Natural killer cell (primary cell): Measurements from ENCODE around the gene ZBTB7B. TPM values are rescaled to one million over a fixed set of nuclear protein-coding genes. Genes with fewer than 3 reads are reported as not detected.

ENCODE experiments used
- ATAC-seq, 3 donors: fragments of 150-1000 bp in 2 of 3; fragments of 200-7000 bp in 1 of 3; cut with Tn5 transposase; 1 replicate in 1 of 3; 2 replicates in 2 of 3; pipeline ENCODE4 v1.10.0; 2021; ENCODE audit warnings: mild to moderate bottlenecking in 2 of 3, moderate library complexity in 2 of 3
- DNase-seq, 2 donors: peaks; one replicate each; pipeline versions ENCODE4 v3.0.0 to v3.0.0-alpha.2; 2013 to 2021; ENCODE audit warnings: mixed read lengths in 1 of 2
- H3K27ac ChIP-seq: one replicate; pipeline ENCODE4 v1.5.1; 2013; ENCODE audit warnings: mild to moderate bottlenecking, low read length
- H3K27me3 ChIP-seq: one replicate; pipeline ENCODE4 v1.6.1; 2013; ENCODE audit warnings: low read length; ENCODE audit not compliant: control insufficient read depth, insufficient read depth
- H3K36me3 ChIP-seq: one replicate; pipeline ENCODE4 v1.6.1; 2013; ENCODE audit warnings: low read length; ENCODE audit not compliant: control insufficient read depth, insufficient read depth
- H3K4me1 ChIP-seq: one replicate; pipeline ENCODE4 v1.6.1; 2013; ENCODE audit warnings: low read length; ENCODE audit not compliant: control insufficient read depth, insufficient read depth
- H3K4me3 ChIP-seq: one replicate; pipeline ENCODE4 v1.5.1; 2013; ENCODE audit warnings: low read length
- H3K9me3 ChIP-seq: one replicate; pipeline ENCODE4 v1.6.1; 2013; ENCODE audit warnings: low read length; ENCODE audit not compliant: control insufficient read depth, insufficient read depth
- H3K27ac Mint-ChIP-seq, 2 donors: one replicate each; pipeline ENCODE4 v1.8.0; 2022; ENCODE audit warnings: mild to moderate bottlenecking in 2 of 2, mixed read lengths in 2 of 2, moderate library complexity in 1 of 2
- H3K27me3 Mint-ChIP-seq, 2 donors: one replicate each; pipeline ENCODE4 v1.8.0; 2022; ENCODE audit warnings: low read depth in 2 of 2, mixed read lengths in 2 of 2
- H3K36me3 Mint-ChIP-seq: one replicate; pipeline ENCODE4 v1.8.0; 2022; ENCODE audit warnings: mixed read lengths
- H3K4me1 Mint-ChIP-seq, 2 donors: one replicate each; pipeline ENCODE4 v1.8.0; 2022; ENCODE audit warnings: mixed read lengths in 2 of 2
- H3K4me3 Mint-ChIP-seq: one replicate; pipeline ENCODE4 v1.8.0; 2022; ENCODE audit warnings: mild to moderate bottlenecking, moderate library complexity, mixed read lengths
- H3K9me3 Mint-ChIP-seq, 2 donors: one replicate each; pipeline ENCODE4 v1.8.0; 2022; ENCODE audit warnings: mixed read lengths in 2 of 2
- CTCF ChIP-seq: fragments of 200-600 bp; IDR thresholded peaks from one replicate; pipeline ENCODE4 v1.8.0; 2022; ENCODE audit warnings: antibody characterized with exemption
- WGBS: methylation state at CpG from one replicate; pipeline ENCODE4 v1.1.7; 2013; ENCODE audit warnings: missing lambda C conversion rate; ENCODE audit not compliant: insufficient coverage; 5-methylcytosine and 5-hydroxymethylcytosine counted together
- intact Hi-C: fragments of 100-400 bp; cut with micrococcal nuclease; formaldehyde crosslinking; loops from one replicate; pipeline ENCODE4 v1.14.2; 2022
- total RNA-seq, 4 donors: library from RNA; stranded (reverse); fragments of 120-200 nt in 1 of 4; gene quantifications; one replicate each; pipeline versions ENCODE4 v1.2.3 to v1.2.4, GENCODE V29; 2013 to 2022

The ZBTB7B gene
- total RNA-seq, 3 donors from 2014 or later (not counting 1 experiment from before 2014, with no cell fraction given), result 61.2 to 75.4 (median 63.3) TPM

- no peaks in the 10 kb centered on the region for H3K27me3 ChIP-seq
- no peak overlapping the region for H3K27ac ChIP-seq
- no peaks in the 10 kb centered on the region for H3K4me1 ChIP-seq
- intact Hi-C loops, result no loop called here
- no peaks in the 10 kb centered on the region for H3K9me3 ChIP-seq
- no peak overlapping the region for H3K4me3 ChIP-seq
- Mint-ChIP-seq H3K4me3 (no peak overlapping the region), H3K9me3 (no peaks in the 10 kb centered on the region), H3K4me1 (peaks cover 0 to 5% of the 10 kb centered on the region in 2 donors), H3K27me3 (peaks cover 7 to 12% of the 10 kb centered on the region in 2 donors), H3K27ac (no peak overlapping the region), H3K36me3 (no peaks in the 10 kb centered on the region)
- ATAC-seq, result no peak
- DNase-seq, result no peak
- 42% methylated on average over 8 of the region's 8 CpGs for WGBS
- H3K36me3 ChIP-seq, result no peaks in the 10 kb centered on the region
- no peak for TF ChIP-seq CTCF
Observed at GRCh38 chr1:155038602-155039307, 36.2 kb downstream of the ZBTB7B start.

- Histone ChIP-seq H3K36me3 (no peaks in the 10 kb centered on the region), H3K4me3 (no peak overlapping the region), H3K9me3 (no peaks in the 10 kb centered on the region), H3K27ac (no peak overlapping the region), H3K4me1 (no peaks in the 10 kb centered on the region), H3K27me3 (no peaks in the 10 kb centered on the region)
- intact Hi-C loops, result no loop called here
- H3K9me3 Mint-ChIP-seq, result no peaks in the 10 kb centered on the region
- no peak overlapping the region for H3K4me3 Mint-ChIP-seq
- no peak for TF ChIP-seq CTCF
- peaks cover 0 to 5% of the 10 kb centered on the region in 2 donors for H3K4me1 Mint-ChIP-seq
- DNase-seq, result no peak
- peaks cover 9 to 12% of the 10 kb centered on the region in 2 donors for H3K27me3 Mint-ChIP-seq
- no peaks in the 10 kb centered on the region for H3K36me3 Mint-ChIP-seq
- ATAC-seq, result no peak
- no peak overlapping the region for H3K27ac Mint-ChIP-seq
- 77% methylated on average over 3 of the region's 4 CpGs for WGBS
Observed at GRCh38 chr1:155039308-155039669, 36.7 kb downstream of the ZBTB7B start.

- Mint-ChIP-seq H3K4me3 (no peak overlapping the region), H3K4me1 (peaks cover 0 to 13% of the 10 kb centered on the region in 2 donors), H3K27ac (no peak overlapping the region), H3K27me3 (peaks cover 9 to 12% of the 10 kb centered on the region in 2 donors), H3K9me3 (no peaks in the 10 kb centered on the region), H3K36me3 (no peaks in the 10 kb centered on the region)
- Histone ChIP-seq H3K4me3 (no peak overlapping the region), H3K36me3 (no peaks in the 10 kb centered on the region), H3K27me3 (no peaks in the 10 kb centered on the region), H3K9me3 (no peaks in the 10 kb centered on the region), H3K27ac (no peak overlapping the region), H3K4me1 (no peaks in the 10 kb centered on the region)
- no peak for DNase-seq
- 93% methylated on average over 14 of the region's 14 CpGs for WGBS
- no peak for TF ChIP-seq CTCF
- intact Hi-C loops, result no loop called here
- ATAC-seq, result no peak
Observed at GRCh38 chr1:155040358-155041093, 37.9 kb downstream of the ZBTB7B start.
